ENCODE results near the gene ATG2A. TPM values are rescaled to one million over a fixed set of nuclear protein-coding genes. Genes with fewer than 3 reads are reported as not detected.

ATG2A gene
- total RNA-seq, 6 experiments from 2014 or later: 19.0 to 21.7 (median 20.0) TPM

DNA sequence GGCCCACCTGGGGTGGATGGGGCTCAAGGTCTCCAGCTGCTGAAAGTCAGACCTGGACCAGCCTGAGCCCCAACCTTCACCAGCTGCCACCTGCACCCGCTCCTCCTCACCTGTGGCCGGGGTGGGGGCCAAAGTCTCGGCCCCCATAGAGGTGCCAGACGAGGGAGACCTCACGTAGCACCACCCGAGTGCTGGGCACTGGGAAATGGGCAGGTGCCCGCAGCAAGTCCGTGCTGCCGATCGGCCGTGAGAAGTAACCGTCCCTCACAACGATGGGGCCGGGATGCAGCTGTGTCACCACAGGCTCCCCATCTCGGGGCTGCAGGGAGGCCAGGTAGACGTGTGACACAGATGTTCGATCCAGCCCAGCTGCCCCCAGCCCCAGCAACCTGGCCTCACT lies 16.2 kb downstream of the ATG2A start:
- TF ChIP-seq, protein P1, sequence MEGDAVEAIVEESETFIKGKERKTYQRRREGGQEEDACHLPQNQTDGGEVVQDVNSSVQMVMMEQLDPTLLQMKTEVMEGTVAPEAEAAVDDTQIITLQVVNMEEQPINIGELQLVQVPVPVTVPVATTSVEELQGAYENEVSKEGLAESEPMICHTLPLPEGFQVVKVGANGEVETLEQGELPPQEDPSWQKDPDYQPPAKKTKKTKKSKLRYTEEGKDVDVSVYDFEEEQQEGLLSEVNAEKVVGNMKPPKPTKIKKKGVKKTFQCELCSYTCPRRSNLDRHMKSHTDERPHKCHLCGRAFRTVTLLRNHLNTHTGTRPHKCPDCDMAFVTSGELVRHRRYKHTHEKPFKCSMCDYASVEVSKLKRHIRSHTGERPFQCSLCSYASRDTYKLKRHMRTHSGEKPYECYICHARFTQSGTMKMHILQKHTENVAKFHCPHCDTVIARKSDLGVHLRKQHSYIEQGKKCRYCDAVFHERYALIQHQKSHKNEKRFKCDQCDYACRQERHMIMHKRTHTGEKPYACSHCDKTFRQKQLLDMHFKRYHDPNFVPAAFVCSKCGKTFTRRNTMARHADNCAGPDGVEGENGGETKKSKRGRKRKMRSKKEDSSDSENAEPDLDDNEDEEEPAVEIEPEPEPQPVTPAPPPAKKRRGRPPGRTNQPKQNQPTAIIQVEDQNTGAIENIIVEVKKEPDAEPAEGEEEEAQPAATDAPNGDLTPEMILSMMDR (IDR thresholded peaks at IDR 0.05): no peak
- Mint-ChIP-seq H3K27ac (no peak overlapping the region), H3K27me3 (ENCODE audit: insufficient read depth) (peaks cover 2% of the 10 kb centered on the region; the same call in 1 of the 2 replicates), H3K4me1 (ENCODE audit: low read depth) (no peaks in the 10 kb centered on the region), H3K36me3 (ENCODE audit: low read depth) (peaks cover 7% of the 10 kb centered on the region), H3K4me3 (no peak overlapping the region), H3K9me3 (no peaks in the 10 kb centered on the region)
- DNase-seq: no peak

DNA sequence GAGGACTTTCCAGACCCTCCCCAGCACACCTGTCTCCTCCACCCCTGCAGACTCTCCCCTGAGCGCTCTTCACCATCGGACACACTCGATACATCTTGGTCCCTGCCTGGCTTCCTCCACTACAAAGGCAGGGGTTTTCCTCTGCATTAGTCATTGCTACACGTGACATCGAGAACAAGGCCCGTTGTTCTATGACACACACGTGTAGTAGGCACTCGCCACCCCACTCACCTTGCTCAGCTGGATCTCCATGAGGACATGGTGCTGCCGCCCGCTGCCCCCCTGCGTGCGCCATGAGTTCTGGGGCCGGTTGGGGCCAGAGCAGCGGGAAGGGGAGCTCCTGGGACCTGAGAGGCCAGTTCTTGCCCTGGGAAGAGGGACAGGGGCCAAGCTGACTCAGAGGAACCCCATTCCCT lies 16.7 kb downstream of the ATG2A start:
- peaks cover 2% of the 10 kb centered on the region; the same call in 1 of the 2 replicates for H3K27me3 Mint-ChIP-seq (ENCODE audit: insufficient read depth)
- DNase-seq: no peak

DNA sequence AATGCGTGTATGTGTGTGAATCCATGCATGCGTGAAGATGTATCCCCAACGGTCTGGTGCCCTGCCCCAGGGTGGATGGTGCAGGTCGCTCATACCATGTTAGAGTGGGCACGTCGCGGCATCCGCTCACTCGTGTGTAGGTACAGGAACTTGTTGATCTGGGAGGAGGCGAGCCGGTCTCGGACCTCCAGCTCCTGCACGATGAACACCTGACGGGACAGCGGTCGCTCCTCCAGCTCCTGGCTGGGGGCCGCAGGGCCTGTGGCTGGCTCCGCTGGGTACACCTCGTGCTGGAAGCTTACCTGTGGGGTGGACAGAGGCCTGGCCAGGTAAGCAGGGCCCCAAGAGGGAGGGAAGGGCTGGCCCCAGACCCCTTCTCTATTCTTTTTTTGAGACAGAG lies 18.5 kb downstream of the ATG2A start:
- H3K27ac Mint-ChIP-seq: no peak overlapping the region
- no peak overlapping the region for H3K4me3 Mint-ChIP-seq
- peaks cover 2% of the 10 kb centered on the region; the same call in 1 of the 2 replicates for H3K27me3 Mint-ChIP-seq (ENCODE audit: insufficient read depth)
- H3K9me3 Mint-ChIP-seq: no peaks in the 10 kb centered on the region
- DNase-seq: no peak
- H3K4me1 Mint-ChIP-seq (ENCODE audit: low read depth): no peaks in the 10 kb centered on the region
- TF ChIP-seq, protein P1 (IDR thresholded peaks at IDR 0.05): no peak
- H3K36me3 Mint-ChIP-seq (ENCODE audit: low read depth): peaks cover 7% of the 10 kb centered on the region

More for the DNA sequence above, 16.7 kb downstream of the ATG2A start:
- H3K9me3 Mint-ChIP-seq: no peaks in the 10 kb centered on the region
- peaks cover 7% of the 10 kb centered on the region for H3K36me3 Mint-ChIP-seq (ENCODE audit: low read depth)
- H3K27ac Mint-ChIP-seq: no peak overlapping the region
- TF ChIP-seq, protein P1 (IDR thresholded peaks at IDR 0.05): no peak
- H3K4me3 Mint-ChIP-seq: no peak overlapping the region
- H3K4me1 Mint-ChIP-seq (ENCODE audit: low read depth): no peaks in the 10 kb centered on the region

DNA sequence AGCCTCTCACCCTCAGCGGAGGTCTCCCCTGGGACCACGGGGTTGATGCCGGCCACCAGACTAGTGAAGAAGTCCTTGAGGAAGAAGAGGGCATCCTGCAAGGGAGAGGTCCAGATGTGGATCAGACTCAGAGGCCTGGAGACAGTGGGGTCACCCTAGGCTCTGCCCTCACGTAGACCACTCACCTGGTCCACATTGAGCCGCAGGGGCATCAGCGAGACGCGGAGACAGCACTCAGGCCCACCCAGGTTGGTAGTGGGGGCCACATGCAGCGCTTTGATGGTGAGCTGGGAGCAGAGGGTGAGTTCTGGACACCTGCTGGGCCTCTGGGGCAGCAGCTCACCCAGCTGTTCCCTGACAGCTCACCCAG lies 18.9 kb downstream of the ATG2A start:
- peaks cover 7% of the 10 kb centered on the region for H3K36me3 Mint-ChIP-seq (ENCODE audit: low read depth)
- no peak overlapping the region for H3K27ac Mint-ChIP-seq
- no peak overlapping the region for H3K4me3 Mint-ChIP-seq
- H3K4me1 Mint-ChIP-seq (ENCODE audit: low read depth): no peaks in the 10 kb centered on the region
- H3K9me3 Mint-ChIP-seq: no peaks in the 10 kb centered on the region
- TF ChIP-seq, protein P1 (IDR thresholded peaks at IDR 0.05): no peak
- H3K27me3 Mint-ChIP-seq (ENCODE audit: insufficient read depth): peaks cover 2% of the 10 kb centered on the region; the same call in 1 of the 2 replicates
- no peak for DNase-seq

DNA sequence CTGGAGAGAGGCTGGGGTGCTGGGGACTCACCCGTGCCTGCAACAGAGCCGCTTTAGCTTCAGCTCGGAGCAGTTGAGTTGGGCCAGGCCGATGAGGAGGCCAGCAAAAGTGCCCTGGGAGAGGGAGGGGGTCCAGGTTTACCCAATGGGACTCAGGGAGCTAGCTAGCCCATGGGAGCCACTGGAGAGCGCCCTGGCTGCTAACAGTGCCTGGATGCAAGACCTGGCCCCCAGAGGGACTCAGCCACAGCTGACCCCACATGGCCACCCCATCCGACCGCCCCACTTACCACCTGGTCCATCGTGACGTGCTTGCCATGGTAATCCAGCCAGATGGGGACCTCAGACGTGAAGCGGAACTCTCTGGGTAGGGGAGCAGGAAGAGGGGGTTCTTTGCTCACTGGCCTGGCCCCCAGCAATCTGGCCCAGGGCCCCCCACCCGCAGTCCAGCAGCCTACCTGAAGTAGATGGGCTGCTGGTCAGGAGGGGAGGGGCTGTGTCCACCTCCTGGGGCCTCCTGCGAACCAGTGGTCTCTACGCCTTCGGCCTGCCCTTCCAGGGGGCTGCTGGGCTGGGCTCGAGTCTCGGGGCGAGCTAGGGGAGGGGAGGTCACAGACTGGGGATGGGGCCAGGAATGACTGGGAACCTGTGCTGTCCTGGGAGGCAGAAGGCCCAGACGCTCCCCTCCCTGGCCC lies 19.5 kb downstream of the ATG2A start:
- no peak overlapping the region for H3K4me3 Mint-ChIP-seq
- peaks cover 2% of the 10 kb centered on the region; the same call in 1 of the 2 replicates for H3K27me3 Mint-ChIP-seq (ENCODE audit: insufficient read depth)
- DNase-seq: no peak
- peaks cover 7% of the 10 kb centered on the region for H3K36me3 Mint-ChIP-seq (ENCODE audit: low read depth)
- H3K27ac Mint-ChIP-seq: no peak overlapping the region
- H3K9me3 Mint-ChIP-seq: no peaks in the 10 kb centered on the region
- H3K4me1 Mint-ChIP-seq (ENCODE audit: low read depth): no peaks in the 10 kb centered on the region
- TF ChIP-seq, protein P1 (IDR thresholded peaks at IDR 0.05): no peak
